RPMI7951 (cell line): ENCODE measurements around the gene BSND. TPM values are rescaled to one million over a fixed set of nuclear protein-coding genes. Genes with fewer than 3 reads are reported as not detected.

Experiments
- DNase-seq: peaks from one replicate; pipeline ENCODE4 v3.0.0-alpha.2; 2012; ENCODE audit warnings: low read depth
- total RNA-seq: library from RNA; depleted of rRNA; stranded (reverse); fragments of >200 nt; shearing (Covaris generic); gene quantifications from 2 replicates; pipeline ENCODE4 v1.2.3, GENCODE V29; 2014; rRNA removed

BSND gene
- total RNA-seq, 1 experiment from 2014 or later = not detected

DNA sequence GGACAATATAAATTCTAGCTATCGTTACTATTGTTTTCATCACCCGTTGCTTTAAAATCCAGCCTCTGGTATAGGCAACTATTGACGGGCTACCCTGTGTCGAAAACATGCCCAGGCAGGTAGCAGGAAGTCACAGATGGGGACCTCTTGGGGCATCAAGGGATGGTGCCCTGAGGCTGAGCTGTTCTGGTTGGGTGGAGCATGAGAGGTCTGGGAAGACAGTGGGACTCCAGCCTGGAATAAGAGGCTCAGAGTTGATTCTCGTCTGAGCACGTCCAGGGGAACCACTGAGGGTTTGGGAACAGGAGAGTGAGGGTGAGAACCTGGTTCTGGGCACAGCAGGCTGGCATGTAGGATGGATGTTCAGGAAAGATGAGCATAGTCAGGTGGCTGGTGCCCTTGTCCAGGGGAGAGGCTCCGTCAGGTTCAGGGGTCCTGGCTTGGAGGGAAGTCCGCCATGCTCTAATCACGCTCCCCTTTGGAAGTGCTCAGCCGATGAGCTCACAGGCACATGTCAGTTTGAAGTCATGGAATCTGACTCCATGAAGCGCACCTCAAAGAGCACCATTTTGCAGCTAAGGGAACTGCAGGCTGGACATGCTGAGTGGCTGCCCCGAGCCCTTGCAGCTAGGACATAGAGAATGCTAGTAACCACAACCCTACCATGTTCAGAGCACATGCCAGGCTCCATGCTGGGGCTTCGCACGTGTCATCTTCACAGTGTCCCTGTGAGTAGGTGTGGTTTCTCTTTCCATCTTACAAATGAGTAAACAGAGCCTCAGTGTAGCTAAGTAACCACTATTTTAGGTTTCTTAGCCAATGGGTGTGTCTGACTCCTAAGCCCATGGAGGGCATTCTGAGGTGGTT, 61.6 kb downstream of the BSND start:
- DNase-seq = peak; percentile 29

DNA sequence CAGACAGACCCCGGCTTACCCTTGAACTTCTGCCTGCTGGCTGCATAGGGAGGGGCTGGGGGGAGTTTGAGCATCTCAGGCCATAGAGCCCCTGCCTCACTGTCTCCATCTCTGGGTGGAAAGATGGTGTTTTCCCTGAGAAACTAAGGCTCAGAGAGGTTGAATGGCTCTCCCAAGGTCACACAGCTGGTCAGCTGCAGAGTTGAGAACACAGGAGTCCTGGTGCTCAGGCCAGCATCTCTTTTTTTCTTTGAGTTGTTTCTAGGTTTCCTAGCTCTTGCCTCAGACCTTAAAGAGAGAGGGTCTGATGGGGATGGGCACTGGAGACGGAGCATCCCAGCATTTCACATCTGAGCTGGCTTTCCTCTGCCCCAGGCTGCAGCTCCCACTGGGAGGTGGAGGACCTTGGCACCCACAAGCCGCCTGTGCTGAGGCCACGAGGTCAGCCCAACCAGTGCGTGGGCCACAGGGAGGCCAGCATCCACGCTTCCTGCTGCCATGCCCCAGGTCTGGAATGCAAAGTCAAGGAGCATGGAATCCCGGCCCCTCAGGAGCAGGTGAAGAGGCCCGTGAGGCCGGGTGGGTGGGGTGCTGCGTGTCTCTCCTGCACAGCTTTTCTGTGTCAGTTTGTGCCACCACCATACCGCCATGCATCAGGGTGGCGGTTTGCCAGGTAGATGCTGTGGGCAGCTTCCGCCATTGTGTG, 62.4 kb downstream of the BSND start:
- no peak for DNase-seq

Other genes with a start within 250 kb of the BSND start
- gene PARS2, start 234.4 kb upstream of the BSND start, total RNA-seq = 6.3 and 6.4 TPM in 2 replicates
- not detected in 2 replicates for gene TTC22, start 197.6 kb upstream of the BSND start, total RNA-seq
- gene DHCR24, start 111.7 kb upstream of the BSND start, total RNA-seq = 63.0 and 67.8 TPM in 2 replicates
- gene TMEM61, start 18.3 kb upstream of the BSND start, total RNA-seq = not detected in 2 replicates
- under 0.01 TPM in 1 of 2 replicates, not detected in the other for gene PCSK9, start 40.6 kb downstream of the BSND start, total RNA-seq
- 21.3 and 26.2 TPM in 2 replicates for gene USP24, start 216.4 kb downstream of the BSND start, total RNA-seq